Measurements from ENCODE around the gene NOSTRIN. TPM values are rescaled to one million over a fixed set of nuclear protein-coding genes. Genes with fewer than 3 reads are reported as not detected.

Gene NOSTRIN
- total RNA-seq, 1 donor from 2014 or later = 0.98 TPM

DNA sequence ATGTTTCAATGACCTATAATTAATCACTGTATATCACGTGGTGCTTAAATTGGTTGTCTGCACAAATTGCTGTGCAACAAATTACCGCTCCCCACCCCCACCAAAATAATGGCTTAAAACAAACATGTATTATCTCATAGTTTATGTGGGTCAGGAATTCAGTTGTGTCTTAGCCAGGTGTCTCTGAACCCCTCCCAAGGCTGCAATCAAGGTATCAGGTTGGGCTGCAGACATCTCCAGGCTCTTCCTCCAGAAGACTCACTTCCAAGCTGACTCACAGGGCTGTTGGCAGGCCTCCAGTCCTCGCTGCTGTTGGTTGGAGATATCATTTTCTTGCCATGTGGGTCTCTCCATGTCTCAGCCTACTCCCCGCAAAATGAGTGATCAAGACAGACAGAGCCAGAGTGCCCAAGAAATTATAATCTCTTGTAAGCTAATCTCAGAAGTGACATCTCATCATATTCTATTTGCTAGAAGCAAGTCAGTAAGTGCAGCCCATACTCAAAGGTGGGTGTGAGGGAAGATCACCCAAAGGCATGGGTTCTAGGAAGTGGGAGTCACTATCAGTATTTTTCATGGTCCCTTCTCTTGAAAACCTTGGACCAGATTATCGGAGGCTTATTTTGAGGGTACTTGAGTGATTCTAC is 49.4 kb downstream of the NOSTRIN start:
- no peak for DNase-seq (ENCODE audit: low spot score in 2 of 2, unreplicated experiment in 2 of 2)
- H3K27me3 Mint-ChIP-seq (ENCODE audit: low read depth) = no peaks in the 10 kb centered on the region
- peaks cover 3% of the 10 kb centered on the region for H3K9me3 Mint-ChIP-seq
- peaks cover 12% of the 10 kb centered on the region for H3K4me1 Mint-ChIP-seq
- no peak overlapping the region for H3K4me3 Mint-ChIP-seq
- TF ChIP-seq, protein P1, sequence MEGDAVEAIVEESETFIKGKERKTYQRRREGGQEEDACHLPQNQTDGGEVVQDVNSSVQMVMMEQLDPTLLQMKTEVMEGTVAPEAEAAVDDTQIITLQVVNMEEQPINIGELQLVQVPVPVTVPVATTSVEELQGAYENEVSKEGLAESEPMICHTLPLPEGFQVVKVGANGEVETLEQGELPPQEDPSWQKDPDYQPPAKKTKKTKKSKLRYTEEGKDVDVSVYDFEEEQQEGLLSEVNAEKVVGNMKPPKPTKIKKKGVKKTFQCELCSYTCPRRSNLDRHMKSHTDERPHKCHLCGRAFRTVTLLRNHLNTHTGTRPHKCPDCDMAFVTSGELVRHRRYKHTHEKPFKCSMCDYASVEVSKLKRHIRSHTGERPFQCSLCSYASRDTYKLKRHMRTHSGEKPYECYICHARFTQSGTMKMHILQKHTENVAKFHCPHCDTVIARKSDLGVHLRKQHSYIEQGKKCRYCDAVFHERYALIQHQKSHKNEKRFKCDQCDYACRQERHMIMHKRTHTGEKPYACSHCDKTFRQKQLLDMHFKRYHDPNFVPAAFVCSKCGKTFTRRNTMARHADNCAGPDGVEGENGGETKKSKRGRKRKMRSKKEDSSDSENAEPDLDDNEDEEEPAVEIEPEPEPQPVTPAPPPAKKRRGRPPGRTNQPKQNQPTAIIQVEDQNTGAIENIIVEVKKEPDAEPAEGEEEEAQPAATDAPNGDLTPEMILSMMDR (IDR thresholded peaks at IDR 0.05; ENCODE audit: unreplicated experiment) = no peak
- H3K36me3 Mint-ChIP-seq = peaks cover 13% of the 10 kb centered on the region
- no peak overlapping the region for H3K27ac Mint-ChIP-seq

DNA sequence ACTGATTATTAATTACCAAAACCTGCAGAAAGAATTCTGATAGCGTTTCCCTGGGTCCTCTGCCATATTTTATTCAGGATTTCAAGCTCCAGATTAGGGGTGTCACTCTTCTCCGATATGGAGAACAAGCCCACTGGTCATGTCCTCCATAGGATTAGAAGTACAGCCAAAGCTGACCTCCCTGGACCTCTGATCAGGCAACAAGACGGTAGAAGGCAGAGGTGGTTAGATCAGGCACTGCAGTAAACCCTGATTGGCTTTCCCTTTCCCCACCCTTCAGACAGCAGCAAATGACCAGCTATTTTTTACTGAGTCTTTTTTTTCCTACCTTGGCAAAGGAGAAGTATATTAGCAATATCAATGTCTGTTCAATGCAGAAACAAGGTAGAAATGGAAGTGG is 50.0 kb downstream of the NOSTRIN start:
- Mint-ChIP-seq H3K9me3 (peaks cover 3% of the 10 kb centered on the region), H3K4me1 (peaks cover 12% of the 10 kb centered on the region), H3K36me3 (peaks cover 13% of the 10 kb centered on the region), H3K4me3 (no peak overlapping the region), H3K27me3 (ENCODE audit: low read depth) (no peaks in the 10 kb centered on the region), H3K27ac (no peak overlapping the region)
- TF ChIP-seq, protein P1 (IDR thresholded peaks at IDR 0.05; ENCODE audit: unreplicated experiment) = no peak
- DNase-seq (ENCODE audit: low spot score in 2 of 2, unreplicated experiment in 2 of 2) = no peak

GRCh38 chr2:168853471-168853870 is 51.0 kb downstream of the NOSTRIN start:
- DNase-seq (ENCODE audit: low spot score in 2 of 2, unreplicated experiment in 2 of 2) = no peak
- TF ChIP-seq, protein P1 (IDR thresholded peaks at IDR 0.05; ENCODE audit: unreplicated experiment) = no peak
- peaks cover 3% of the 10 kb centered on the region for H3K9me3 Mint-ChIP-seq
- peaks cover 6% of the 10 kb centered on the region for H3K4me1 Mint-ChIP-seq
- H3K27me3 Mint-ChIP-seq (ENCODE audit: low read depth) = no peaks in the 10 kb centered on the region
- peaks cover 13% of the 10 kb centered on the region for H3K36me3 Mint-ChIP-seq
- no peak overlapping the region for H3K4me3 Mint-ChIP-seq
- no peak overlapping the region for H3K27ac Mint-ChIP-seq

- no peak overlapping the region for H3K27ac Mint-ChIP-seq
- H3K9me3 Mint-ChIP-seq = peaks cover 3% of the 10 kb centered on the region
- DNase-seq (ENCODE audit: low spot score in 2 of 2, unreplicated experiment in 2 of 2) = no peak
- peaks cover 13% of the 10 kb centered on the region for H3K36me3 Mint-ChIP-seq
- TF ChIP-seq, protein P1 (IDR thresholded peaks at IDR 0.05; ENCODE audit: unreplicated experiment) = no peak
- no peaks in the 10 kb centered on the region for H3K27me3 Mint-ChIP-seq (ENCODE audit: low read depth)
- H3K4me1 Mint-ChIP-seq = peaks cover 3% of the 10 kb centered on the region
- H3K4me3 Mint-ChIP-seq = no peak overlapping the region
Measured at GRCh38 chr2:168854651-168855050, 52.2 kb downstream of the NOSTRIN start.

DNA sequence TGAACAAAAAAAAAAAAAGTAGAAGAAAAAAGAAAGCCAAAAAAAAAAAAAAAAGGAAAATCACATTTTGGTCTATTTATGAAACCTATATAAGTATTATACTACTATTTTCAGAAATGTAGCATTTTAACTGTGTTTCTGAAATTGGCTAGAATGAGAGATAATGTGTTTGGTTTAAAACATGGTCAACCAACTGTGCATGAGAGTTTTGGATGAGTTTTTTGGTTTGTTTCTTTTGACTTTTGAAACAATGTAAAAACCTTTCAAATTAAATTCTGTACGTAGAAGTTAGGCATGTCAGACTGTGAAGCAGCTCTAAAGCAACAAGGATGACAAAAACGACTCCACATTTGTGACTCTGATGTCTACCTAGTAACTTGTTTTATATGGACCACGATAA is 53.2 kb downstream of the NOSTRIN start:
- peaks cover 13% of the 10 kb centered on the region for H3K36me3 Mint-ChIP-seq
- no peaks in the 10 kb centered on the region for H3K27me3 Mint-ChIP-seq (ENCODE audit: low read depth)
- H3K9me3 Mint-ChIP-seq = peaks cover 3% of the 10 kb centered on the region
- DNase-seq (ENCODE audit: low spot score in 2 of 2, unreplicated experiment in 2 of 2) = no peak
- H3K4me3 Mint-ChIP-seq = no peak overlapping the region
- H3K27ac Mint-ChIP-seq = no peak overlapping the region
- TF ChIP-seq, protein P1 (IDR thresholded peaks at IDR 0.05; ENCODE audit: unreplicated experiment) = no peak
- no peaks in the 10 kb centered on the region for H3K4me1 Mint-ChIP-seq

Measured in mesothelial cell of epicardium (in vitro differentiated cells).